Measurements from ENCODE around the gene KRT31.
"Not testable (repeated sequence)": the region's sequence is repeated elsewhere in the genome, so short reads cannot be mapped to it uniquely, and the experiment has no call there.

KRT31 gene

GRCh38 chr17:41434005-41434404, 36.6 kb upstream of the KRT31 start:
- DNase-seq (no peak), ATAC-seq (ENCODE audit: insufficient read depth, low read depth) (no peak)
- no peaks in the 10 kb centered on the region for H3K36me3 ChIP-seq (ENCODE audit: insufficient read depth, low read length)
- no peak overlapping the region for H3K4me2 ChIP-seq (ENCODE audit: insufficient read depth, low read length)
- no peak overlapping the region for H3K9ac ChIP-seq (ENCODE audit: low read depth, low read length)
- H3K4me1 ChIP-seq (ENCODE audit: insufficient read depth, low read length), result no peaks in the 10 kb centered on the region
- no peaks in the 10 kb centered on the region for H4K20me1 ChIP-seq (ENCODE audit: insufficient read depth, low read length)
- H3K9me3 ChIP-seq (ENCODE audit: insufficient read depth, low read length, severe bottlenecking), result no peaks in the 10 kb centered on the region
- peaks cover 10% of the 10 kb centered on the region for H3K27me3 ChIP-seq (ENCODE audit: insufficient read depth, low read length, poor library complexity)
- no peak for TF ChIP-seq EZH2 (IDR thresholded peaks at IDR 0.05; ENCODE audit: borderline replicate concordance, low read depth, low read length, severe bottlenecking)
- no peak for TF ChIP-seq CTCF (IDR thresholded peaks at IDR 0.05; ENCODE audit: borderline replicate concordance, extremely low read depth, low read length, poor library complexity, severe bottlenecking)
- no peak overlapping the region for H2AFZ ChIP-seq (ENCODE audit: low read depth, low read length)
- no peaks in the 10 kb centered on the region for H3K79me2 ChIP-seq (ENCODE audit: insufficient read depth, low read length)
- no peak overlapping the region for H3K4me3 ChIP-seq (ENCODE audit: low read depth in 1 of 2, low read length in 2 of 2)
- H3K27ac ChIP-seq (ENCODE audit: low read length), result no peak overlapping the region

GRCh38 chr17:41433586-41433985, 36.2 kb upstream of the KRT31 start:
- no peaks in the 10 kb centered on the region for H3K79me2 ChIP-seq (ENCODE audit: insufficient read depth, low read length)
- no peak overlapping the region for H3K9ac ChIP-seq (ENCODE audit: low read depth, low read length)
- no peak overlapping the region for H3K27ac ChIP-seq (ENCODE audit: low read length)
- no peak for DNase-seq
- no peak for ATAC-seq (ENCODE audit: insufficient read depth, low read depth)
- H3K4me2 ChIP-seq (ENCODE audit: insufficient read depth, low read length), result no peak overlapping the region
- no peaks in the 10 kb centered on the region for H3K9me3 ChIP-seq (ENCODE audit: insufficient read depth, low read length, severe bottlenecking)
- peaks cover 14% of the 10 kb centered on the region for H3K27me3 ChIP-seq (ENCODE audit: insufficient read depth, low read length, poor library complexity)
- TF ChIP-seq EZH2 (IDR thresholded peaks at IDR 0.05; ENCODE audit: borderline replicate concordance, low read depth, low read length, severe bottlenecking) (no peak), CTCF (IDR thresholded peaks at IDR 0.05; ENCODE audit: borderline replicate concordance, extremely low read depth, low read length, poor library complexity, severe bottlenecking) (no peak)
- H3K4me1 ChIP-seq (ENCODE audit: insufficient read depth, low read length), result no peaks in the 10 kb centered on the region
- no peaks in the 10 kb centered on the region for H4K20me1 ChIP-seq (ENCODE audit: insufficient read depth, low read length)
- H2AFZ ChIP-seq (ENCODE audit: low read depth, low read length), result no peak overlapping the region
- H3K4me3 ChIP-seq (ENCODE audit: low read depth in 1 of 2, low read length in 2 of 2), result no peak overlapping the region
- no peaks in the 10 kb centered on the region for H3K36me3 ChIP-seq (ENCODE audit: insufficient read depth, low read length)

GRCh38 chr17:41430376-41430775, 33.0 kb upstream of the KRT31 start:
- not testable (repeated sequence) for H3K79me2 ChIP-seq (ENCODE audit: insufficient read depth, low read length); H3K9ac ChIP-seq (ENCODE audit: low read depth, low read length); ATAC-seq (ENCODE audit: insufficient read depth, low read depth); H3K4me1 ChIP-seq (ENCODE audit: insufficient read depth, low read length); H3K36me3 ChIP-seq (ENCODE audit: insufficient read depth, low read length); H3K4me2 ChIP-seq (ENCODE audit: insufficient read depth, low read length); H3K4me3 ChIP-seq (ENCODE audit: low read depth in 1 of 2, low read length in 2 of 2); H2AFZ ChIP-seq (ENCODE audit: low read depth, low read length); H4K20me1 ChIP-seq (ENCODE audit: insufficient read depth, low read length); H3K9me3 ChIP-seq (ENCODE audit: insufficient read depth, low read length, severe bottlenecking); H3K27ac ChIP-seq (ENCODE audit: low read length); DNase-seq
- peaks cover 15% of the 10 kb centered on the region for H3K27me3 ChIP-seq (ENCODE audit: insufficient read depth, low read length, poor library complexity)

- Histone ChIP-seq H3K9me3 (ENCODE audit: insufficient read depth, low read length, severe bottlenecking) (no peaks in the 10 kb centered on the region), H3K4me2 (ENCODE audit: insufficient read depth, low read length) (no peak overlapping the region), H3K4me1 (ENCODE audit: insufficient read depth, low read length) (no peaks in the 10 kb centered on the region), H3K27ac (ENCODE audit: low read length) (no peak overlapping the region), H2AFZ (ENCODE audit: low read depth, low read length) (no peak overlapping the region), H4K20me1 (ENCODE audit: insufficient read depth, low read length) (no peaks in the 10 kb centered on the region), H3K36me3 (ENCODE audit: insufficient read depth, low read length) (no peaks in the 10 kb centered on the region), H3K4me3 (ENCODE audit: low read depth in 1 of 2, low read length in 2 of 2) (no peak overlapping the region), H3K9ac (ENCODE audit: low read depth, low read length) (no peak overlapping the region), H3K79me2 (ENCODE audit: insufficient read depth, low read length) (no peaks in the 10 kb centered on the region), H3K27me3 (ENCODE audit: insufficient read depth, low read length, poor library complexity) (peaks cover 15% of the 10 kb centered on the region)
- ATAC-seq (ENCODE audit: insufficient read depth, low read depth) (no peak), DNase-seq (no peak)
- TF ChIP-seq EZH2 (IDR thresholded peaks at IDR 0.05; ENCODE audit: borderline replicate concordance, low read depth, low read length, severe bottlenecking) (no peak), CTCF (IDR thresholded peaks at IDR 0.05; ENCODE audit: borderline replicate concordance, extremely low read depth, low read length, poor library complexity, severe bottlenecking) (no peak)
These were observed 32.3 kb upstream of the KRT31 start for GRCh38 chr17:41429667-41430066.
